Retinal pigment epithelial cell (primary cell): Measurements from ENCODE around the gene GSTO2.
A peak's percentile ranks its signal among the peaks of the same experiment; 100 is the strongest.

Source experiments
- DNase-seq: peaks from one replicate; pipeline ENCODE4 v3.0.0-alpha.2; 2010; ENCODE audit warnings: low read depth
- H3K4me3 ChIP-seq: 2 replicates; pipeline ENCODE4 v1.5.1; 2011; ENCODE audit warnings: mild to moderate bottlenecking, low read length, control low read depth, moderate library complexity
- TF ChIP-seq, protein P1 (sequence below): conservative IDR thresholded peaks from 2 replicates; pipeline ENCODE4 v1.5.1; 2011; ENCODE audit warnings: low read depth, low read length, control low read depth, inconsistent platforms

GSTO2 gene

DNA sequence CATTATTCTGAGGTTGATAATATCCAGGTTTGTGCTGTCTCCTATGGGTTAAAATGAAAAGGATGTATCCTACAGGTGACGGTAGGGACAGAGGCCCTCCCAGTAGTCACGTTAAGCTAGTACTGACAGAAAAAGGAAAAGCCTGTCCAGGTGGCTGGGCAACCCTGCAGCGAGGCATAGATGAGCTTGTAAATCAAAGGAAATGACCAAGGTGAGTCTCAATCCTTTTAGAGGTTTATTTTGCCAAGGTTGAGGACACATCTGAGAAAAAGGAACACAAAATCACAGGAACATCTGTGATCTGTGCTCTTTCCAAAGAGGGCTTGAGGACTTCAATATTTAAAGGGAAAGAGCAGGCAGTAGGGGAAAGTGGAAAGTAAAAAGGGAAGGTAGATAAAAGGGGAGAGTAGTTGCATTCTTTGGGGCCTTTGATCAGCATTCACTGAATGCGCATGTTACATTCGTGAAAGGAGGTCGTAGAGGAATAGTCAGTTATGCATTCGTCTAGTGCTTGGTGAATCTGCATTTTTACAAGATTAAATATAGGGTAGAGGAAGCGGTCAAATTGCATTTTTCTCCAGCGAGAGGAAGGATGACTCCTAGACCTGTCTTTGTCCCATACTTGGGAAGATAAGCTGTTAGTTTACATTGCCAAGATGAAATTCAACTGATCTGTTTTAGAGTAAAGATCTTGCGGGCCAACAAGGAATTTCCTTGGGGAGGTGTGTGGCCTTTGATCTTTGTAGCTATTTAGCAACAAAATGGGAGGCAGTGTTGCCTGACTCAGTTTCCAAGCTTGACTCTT is 15.2 kb upstream of the GSTO2 start:
- TF ChIP-seq, protein P1, sequence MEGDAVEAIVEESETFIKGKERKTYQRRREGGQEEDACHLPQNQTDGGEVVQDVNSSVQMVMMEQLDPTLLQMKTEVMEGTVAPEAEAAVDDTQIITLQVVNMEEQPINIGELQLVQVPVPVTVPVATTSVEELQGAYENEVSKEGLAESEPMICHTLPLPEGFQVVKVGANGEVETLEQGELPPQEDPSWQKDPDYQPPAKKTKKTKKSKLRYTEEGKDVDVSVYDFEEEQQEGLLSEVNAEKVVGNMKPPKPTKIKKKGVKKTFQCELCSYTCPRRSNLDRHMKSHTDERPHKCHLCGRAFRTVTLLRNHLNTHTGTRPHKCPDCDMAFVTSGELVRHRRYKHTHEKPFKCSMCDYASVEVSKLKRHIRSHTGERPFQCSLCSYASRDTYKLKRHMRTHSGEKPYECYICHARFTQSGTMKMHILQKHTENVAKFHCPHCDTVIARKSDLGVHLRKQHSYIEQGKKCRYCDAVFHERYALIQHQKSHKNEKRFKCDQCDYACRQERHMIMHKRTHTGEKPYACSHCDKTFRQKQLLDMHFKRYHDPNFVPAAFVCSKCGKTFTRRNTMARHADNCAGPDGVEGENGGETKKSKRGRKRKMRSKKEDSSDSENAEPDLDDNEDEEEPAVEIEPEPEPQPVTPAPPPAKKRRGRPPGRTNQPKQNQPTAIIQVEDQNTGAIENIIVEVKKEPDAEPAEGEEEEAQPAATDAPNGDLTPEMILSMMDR = no peak
- H3K4me3 ChIP-seq = peak overlapping the region; percentile 80
- DNase-seq = no peak

GRCh38 chr10:104254493-104255310 is 14.3 kb upstream of the GSTO2 start, which contains the start of gene GSTO1:
Gene GSTO1 (plus strand): TSS chr10:104254892. CDS start chr10:104254929, 37 bp downstream.
- TF ChIP-seq, protein P1 = no peak
- H3K4me3 ChIP-seq = peak within 1 kb of the TSS; percentile 80
- DNase-seq = no peak

GRCh38 chr10:104255311-104255981 is 13.5 kb upstream of the GSTO2 start:
- no peak for DNase-seq
- peak overlapping the region; percentile 80 for H3K4me3 ChIP-seq
- TF ChIP-seq, protein P1 = no peak

GRCh38 chr10:104256335-104256961 is 12.5 kb upstream of the GSTO2 start:
- no peak for DNase-seq
- TF ChIP-seq, protein P1 = no peak
- H3K4me3 ChIP-seq = peak overlapping the region; percentile 80

DNA sequence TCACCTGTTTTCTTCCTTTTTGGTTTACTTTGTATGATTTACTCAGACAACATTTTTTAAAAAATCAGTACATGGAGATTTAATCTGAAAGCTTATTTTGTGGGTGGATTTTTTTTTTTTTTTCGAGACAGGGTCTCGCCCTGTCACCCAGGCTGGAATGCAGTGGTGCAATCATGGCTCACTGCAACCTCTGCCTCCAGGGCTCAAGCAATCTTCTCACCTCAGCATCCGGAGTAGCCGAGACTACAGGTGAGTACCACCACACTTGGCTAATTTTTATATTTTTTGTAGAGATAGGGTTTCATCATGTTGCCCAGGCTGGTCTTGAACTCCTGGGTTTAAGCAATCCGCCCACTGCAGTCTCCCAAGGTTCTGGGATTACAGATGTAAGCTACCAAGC is 11.7 kb upstream of the GSTO2 start:
- H3K4me3 ChIP-seq = no peak overlapping the region
- TF ChIP-seq, protein P1 = no peak
- DNase-seq = no peak

- no peak overlapping the region for H3K4me3 ChIP-seq
- DNase-seq = no peak
- TF ChIP-seq, protein P1 = no peak
Observed at GRCh38 chr10:104258209-104258608, 10.8 kb upstream of the GSTO2 start.
